IMR-90 (cell line): ENCODE results near the gene TRIM28. TPM values are rescaled to one million over a fixed set of nuclear protein-coding genes. Genes with fewer than 3 reads are reported as not detected.
A peak's percentile ranks its signal among the peaks of the same experiment; 100 is the strongest.

Experiments
- ATAC-seq: fragments of 200-7000 bp; cut with Tn5 transposase; 2 replicates; pipeline ENCODE4 v1.9.1; 2020; ENCODE audit warnings: low read depth, mild to moderate bottlenecking, moderate library complexity
- BruUV-seq: library from RNA; stranded (reverse); fragments of 400-500 nt; replicated peaks from 2 replicates; lab custom pipeline; 2021; lab: Mats Ljungman, UMichigan
- CTCF ChIA-PET: fragments of 300-600 bp; formaldehyde crosslinking; extraction: SDS; loops from one replicate; lab custom pipeline; 2021; ENCODE audit warnings: antibody characterized with exemption; lab: Yijun Ruan, JAX
- POLR2A ChIA-PET: fragments of 300-600 bp; sonication (Branson Sonifier 250); formaldehyde crosslinking; loops from one replicate; lab custom pipeline; 2022; ENCODE audit warnings: antibody characterized with exemption; ENCODE audit not compliant: unreplicated experiment; lab: Charles Lee
- DNase-seq: peaks from one replicate; pipeline ENCODE4 v3.0.0; 2013
- H2AFZ ChIP-seq: replicated peaks from 2 replicates; pipeline ENCODE3; 2013; ENCODE audit warnings: low read length, mild to moderate bottlenecking; ENCODE audit not compliant: poor library complexity
- H2AK5ac ChIP-seq: 2 replicates; pipeline ENCODE4 v1.6.1; 2013; ENCODE audit warnings: low read depth, low read length, inconsistent platforms
- H2AK9ac ChIP-seq: replicated peaks from 2 replicates; pipeline ENCODE3; 2013; ENCODE audit warnings: mild to moderate bottlenecking, low read depth, low read length, moderate library complexity; ENCODE audit not compliant: poor library complexity
- H2BK120ac ChIP-seq: 2 replicates; pipeline ENCODE4 v1.6.1; 2013; ENCODE audit warnings: low read depth, low read length, inconsistent platforms
- H2BK15ac ChIP-seq: 3 replicates; pipeline ENCODE4 v1.6.1; 2013; ENCODE audit warnings: low read depth, low read length, inconsistent platforms
- H2BK20ac ChIP-seq: 2 replicates; pipeline ENCODE4 v1.6.1; 2013; ENCODE audit warnings: low read depth, mild to moderate bottlenecking, inconsistent platforms, low read length, moderate library complexity
- H2BK5ac ChIP-seq: 2 replicates; pipeline ENCODE4 v1.6.1; 2013; ENCODE audit warnings: mild to moderate bottlenecking, low read depth, low read length, inconsistent platforms; ENCODE audit not compliant: poor library complexity, severe bottlenecking
- H3K14ac ChIP-seq: replicated peaks from 2 replicates; pipeline ENCODE4 v1.6.1; 2013; ENCODE audit warnings: low read depth, low read length, inconsistent platforms
- H3K18ac ChIP-seq: 2 replicates; pipeline ENCODE4 v1.6.1; 2013; ENCODE audit warnings: low read depth, low read length, control low read depth
- H3K23ac ChIP-seq: 2 replicates; pipeline ENCODE4 v1.6.1; 2013; ENCODE audit warnings: low read depth, low read length, inconsistent platforms
- H3K27ac ChIP-seq: 2 replicates; pipeline ENCODE4 v1.5.1; 2013; ENCODE audit warnings: mild to moderate bottlenecking, control low read depth, low read length; ENCODE audit not compliant: insufficient read depth
- H3K27me3 ChIP-seq: 2 replicates; pipeline ENCODE4 v1.6.1; 2013; ENCODE audit warnings: low read length; ENCODE audit not compliant: control insufficient read depth, insufficient read depth
- H3K36me3 ChIP-seq: 2 replicates; pipeline ENCODE4 v1.6.1; 2013; ENCODE audit warnings: low read length, mixed read lengths; ENCODE audit not compliant: control insufficient read depth, insufficient read depth
- H3K4ac ChIP-seq: 2 replicates; pipeline ENCODE4 v1.6.1; 2013; ENCODE audit warnings: low read depth, low read length, inconsistent platforms
- H3K4me1 ChIP-seq: 2 replicates; pipeline ENCODE4 v1.6.1; 2013; ENCODE audit warnings: low read length, mixed read lengths; ENCODE audit not compliant: control insufficient read depth, insufficient read depth
- H3K4me2 ChIP-seq: 2 replicates; pipeline ENCODE4 v1.6.1; 2013; ENCODE audit warnings: low read depth, mild to moderate bottlenecking, control low read depth, low read length, moderate library complexity
- H3K4me3 ChIP-seq: 2 replicates; pipeline ENCODE4 v1.5.1; 2013; ENCODE audit warnings: low read depth, mild to moderate bottlenecking, control low read depth, low read length, moderate library complexity; ENCODE audit not compliant: insufficient read depth
- H3K56ac ChIP-seq: 2 replicates; pipeline ENCODE4 v1.6.1; 2013; ENCODE audit warnings: low read length, inconsistent platforms; ENCODE audit not compliant: insufficient read depth; ENCODE audit errors: extremely low read depth
- H3K79me1 ChIP-seq, 2 experiments: 2 replicates each; pipeline ENCODE4 v1.6.1; 2013; ENCODE audit warnings: low read length in 2 of 2, inconsistent platforms in 1 of 2, low read depth in 1 of 2
- H3K9ac ChIP-seq: 2 replicates; pipeline ENCODE4 v1.6.1; 2013; ENCODE audit warnings: low read depth, low read length, control low read depth
- H3K9me1 ChIP-seq: 2 replicates; pipeline ENCODE4 v1.6.1; 2013; ENCODE audit warnings: low read length, inconsistent platforms; ENCODE audit not compliant: insufficient read depth
- H3K9me3 ChIP-seq: 2 replicates; pipeline ENCODE4 v1.6.1; 2013; ENCODE audit warnings: low read length; ENCODE audit not compliant: control insufficient read depth, insufficient read depth
- H4K20me1 ChIP-seq: 2 replicates; pipeline ENCODE4 v1.6.1; 2013; ENCODE audit warnings: low read length, inconsistent platforms; ENCODE audit not compliant: insufficient read depth
- H4K5ac ChIP-seq: 2 replicates; pipeline ENCODE4 v1.6.1; 2013; ENCODE audit warnings: mild to moderate bottlenecking, low read depth, low read length, control low read depth
- H4K8ac ChIP-seq, 2 experiments: 2 replicates each; pipeline ENCODE4 v1.6.1; 2013; ENCODE audit warnings: low read depth in 2 of 2, low read length in 2 of 2, control low read depth in 1 of 2, inconsistent platforms in 1 of 2
- H4K91ac ChIP-seq: 2 replicates; pipeline ENCODE4 v1.6.1; 2013; ENCODE audit warnings: low read depth, low read length, inconsistent platforms; ENCODE audit not compliant: insufficient read depth
- CEBPB ChIP-seq: IDR thresholded peaks from 2 replicates; pipeline ENCODE4 v1.6.1; 2012; ENCODE audit warnings: low read depth, low read length, improper control_type of control experiment
- CHD1 ChIP-seq: IDR thresholded peaks from 2 replicates; pipeline ENCODE4 v1.6.1; 2012; ENCODE audit warnings: low read depth, low read length, improper control_type of control experiment
- CTCF ChIP-seq: conservative IDR thresholded peaks from 2 replicates; pipeline ENCODE4 v1.5.1; 2012; ENCODE audit warnings: mild to moderate bottlenecking, low read depth, low read length, improper control_type of control experiment
- MXI1 ChIP-seq: IDR thresholded peaks from 2 replicates; pipeline ENCODE4 v1.6.1; 2012; ENCODE audit warnings: low read depth, mild to moderate bottlenecking, low read length, moderate library complexity, borderline replicate concordance
- RFX5 ChIP-seq: IDR thresholded peaks from 2 replicates; pipeline ENCODE4 v1.8.0; 2012; ENCODE audit warnings: low read depth, mild to moderate bottlenecking, low read length, moderate library complexity
- SMC3 ChIP-seq: fragments of 150-350 bp; IDR thresholded peaks from 2 replicates; pipeline ENCODE4 v1.6.1; 2016; ENCODE audit warnings: low read depth, mild to moderate bottlenecking, antibody characterized with exemption, low read length, moderate library complexity
- WGBS, 2 experiments: methylation state at CpG; one replicate each; pipeline versions ENCODE4 v1.1.5 to v1.1.7; 2013; ENCODE audit warnings: missing lambda C conversion rate in 2 of 2; ENCODE audit not compliant: insufficient read length in 1 of 2; ENCODE audit errors: extremely low coverage in 2 of 2; 5-methylcytosine and 5-hydroxymethylcytosine counted together
- dilution Hi-C: fragments of 300-500 bp; cut with HindIII; formaldehyde crosslinking; loops from one replicate; pipeline ENCODE4 v1.14.3; 2018; ENCODE audit warnings: low sequenced_read_pairs; ENCODE audit not compliant: unreplicated experiment
- in situ Hi-C: fragments of 300-500 bp; cut with MboI; formaldehyde crosslinking; loops from 3 replicates; pipeline ENCODE4 v1.14.3; 2019; ENCODE audit warnings: low sequenced_read_pairs, inconsistent platforms, mixed read lengths
- intact Hi-C: fragments of 100-400 bp; cut with micrococcal nuclease; formaldehyde crosslinking; loops from 2 replicates; pipeline ENCODE4 v1.10.0; 2022
- polyA plus RNA-seq, 3 experiments: library from polyadenylated mRNA; depleted of rRNA; stranded (reverse); fragments of >200 nt; gene quantifications; 2 replicates each; pipeline ENCODE4 v1.2.3, GENCODE V29; 2012; ENCODE audit warnings: low replicate concordance in 1 of 3
- total RNA-seq: library from RNA; depleted of rRNA; stranded (reverse); fragments of >200 nt; gene quantifications from 2 replicates; pipeline ENCODE4 v1.2.3, GENCODE V29; 2012

Gene TRIM28
- total and polyA plus RNA-seq, 2 of the 4 experiments (the other 2 are of a cell fraction): 349 to 465 TPM

GRCh38 chr19:58509731-58510083, 34.2 kb upstream of the TRIM28 start:
- Histone ChIP-seq H3K56ac (no peak overlapping the region), H3K9ac (no peak overlapping the region), H2AFZ (peak overlapping the region; percentile 11), H3K18ac (no peak overlapping the region), H3K14ac (no peak overlapping the region), H3K4me1 (no peaks in the 10 kb centered on the region), H2AK5ac (no peak overlapping the region), H2AK9ac (peak overlapping the region; percentile 78), H2BK5ac (no peak overlapping the region), H2BK20ac (no peak overlapping the region), H4K5ac (no peak overlapping the region), H3K27ac (no peak overlapping the region), H4K20me1 (no peaks in the 10 kb centered on the region), H3K9me1 (no peaks in the 10 kb centered on the region), H3K4me3 (no peak overlapping the region), H2BK15ac (no peak overlapping the region), H2BK120ac (no peak overlapping the region), H3K79me1 (peaks cover 4 to 26% of the 10 kb centered on the region in 2 experiments; a peak in 3 of 4 replicates), H3K9me3 (peaks cover 2% of the 10 kb centered on the region; the same call in 1 of the 2 replicates), H3K27me3 (no peaks in the 10 kb centered on the region), H3K4ac (no peak overlapping the region), H4K91ac (no peak overlapping the region), H3K36me3 (peaks cover 4% of the 10 kb centered on the region; the same call in 1 of the 2 replicates), H3K4me2 (no peak overlapping the region), H4K8ac (no peak overlapping the region), H3K23ac (no peak overlapping the region)
- WGBS, 2 experiments: 87% methylated on average over 10 of the region's 11 CpGs; no CpG with 5 or more reads in 1 of the 2 experiments
- DNase-seq (no peak), ATAC-seq (no peak)
- POLR2A ChIA-PET: no interaction called here
- CTCF ChIA-PET: no interaction called here
- no peak for TF ChIP-seq CHD1
- no peak for TF ChIP-seq MXI1
- TF ChIP-seq RFX5: no peak
- no peak for TF ChIP-seq CEBPB
- TF ChIP-seq CTCF: no peak
- TF ChIP-seq SMC3: no peak
- in situ Hi-C loops (no loop called here), intact Hi-C loops (no loop called here), dilution Hi-C loops (no loop called here)
- BruUV-seq: no TSS peak
